CD1c-positive myeloid dendritic cell (primary cell): ENCODE results near the gene NCKAP5.

Experiments used
- DNase-seq: peaks from one replicate; pipeline ENCODE4 v3.0.0-alpha.2; 2016; ENCODE audit errors: extremely low spot score

Gene NCKAP5

DNA sequence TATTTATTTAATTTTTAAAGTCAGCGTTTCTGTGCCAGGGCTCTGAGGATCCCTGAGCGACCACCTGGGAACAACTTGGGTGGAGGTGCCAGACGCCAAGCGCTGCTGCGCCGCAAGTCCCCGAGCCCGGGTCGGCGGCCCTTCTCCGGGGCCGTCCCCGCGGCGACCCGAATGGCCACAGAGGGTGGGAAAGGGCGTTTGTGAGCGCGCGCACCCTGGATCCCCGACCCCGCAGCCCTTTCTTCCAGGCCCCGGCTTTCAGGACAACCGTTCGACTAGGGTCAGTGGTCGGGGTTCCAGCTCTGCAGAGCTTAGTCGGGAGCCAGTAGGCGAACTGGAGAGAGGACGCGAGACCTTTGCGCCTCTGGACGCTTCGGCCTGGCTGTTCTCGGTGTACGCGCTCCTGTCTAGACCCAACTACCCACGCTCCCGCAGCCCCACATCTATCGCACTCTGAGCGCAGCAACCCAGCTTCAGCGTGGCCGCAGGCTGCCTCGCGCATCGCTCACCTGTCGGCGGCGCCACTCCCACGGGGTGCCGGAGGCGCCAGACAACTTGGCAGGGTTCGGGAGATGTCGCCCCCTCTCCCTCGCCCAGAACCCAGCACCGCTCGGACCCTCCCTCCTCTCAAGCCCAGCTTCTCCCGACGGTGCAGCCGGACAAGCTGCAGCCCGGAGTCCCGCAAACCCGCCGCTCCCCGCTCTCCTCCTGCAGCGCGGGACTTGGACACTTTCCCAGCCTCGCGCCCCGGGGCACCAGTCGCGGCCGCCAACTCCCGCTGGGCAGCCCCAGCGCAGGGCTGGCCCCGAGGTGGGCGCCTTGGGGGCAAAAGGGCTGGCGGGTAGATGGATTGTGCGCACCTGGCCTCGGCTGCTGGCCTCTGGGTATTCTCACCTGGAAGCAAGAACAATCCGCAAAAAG, 899.0 kb downstream of the NCKAP5 start:
- DNase-seq = no peak

DNA sequence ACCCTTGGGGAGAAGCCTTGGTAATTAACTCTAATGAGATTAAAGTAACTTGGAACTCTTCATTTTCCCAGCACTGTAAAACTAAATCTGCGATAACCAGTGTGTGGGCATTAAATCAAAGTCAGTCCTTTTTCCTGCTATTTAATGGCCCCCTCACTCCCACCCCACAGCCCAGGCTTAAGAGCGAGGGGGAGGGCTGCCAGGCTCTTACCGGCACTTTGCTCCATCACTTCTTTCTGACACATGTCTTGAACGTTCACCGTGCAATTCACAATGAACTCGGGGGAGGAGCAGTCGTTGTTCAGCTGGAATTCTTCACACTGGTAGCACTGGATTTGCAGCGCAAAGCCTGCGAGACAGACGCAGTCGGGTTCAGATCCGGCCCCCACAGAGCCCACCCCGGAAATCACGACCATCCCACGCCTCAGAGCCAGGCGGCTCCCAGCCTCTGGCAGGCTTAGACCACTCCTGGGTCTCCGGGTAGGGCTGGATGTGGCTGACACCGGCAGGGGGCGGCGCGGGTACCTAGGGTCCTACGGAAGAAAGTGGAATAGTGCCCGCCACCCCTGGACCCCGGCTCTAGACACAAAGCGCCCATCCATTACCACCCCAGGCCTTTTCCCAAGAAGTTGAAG, 900.0 kb downstream of the NCKAP5 start:
- DNase-seq = no peak

DNA sequence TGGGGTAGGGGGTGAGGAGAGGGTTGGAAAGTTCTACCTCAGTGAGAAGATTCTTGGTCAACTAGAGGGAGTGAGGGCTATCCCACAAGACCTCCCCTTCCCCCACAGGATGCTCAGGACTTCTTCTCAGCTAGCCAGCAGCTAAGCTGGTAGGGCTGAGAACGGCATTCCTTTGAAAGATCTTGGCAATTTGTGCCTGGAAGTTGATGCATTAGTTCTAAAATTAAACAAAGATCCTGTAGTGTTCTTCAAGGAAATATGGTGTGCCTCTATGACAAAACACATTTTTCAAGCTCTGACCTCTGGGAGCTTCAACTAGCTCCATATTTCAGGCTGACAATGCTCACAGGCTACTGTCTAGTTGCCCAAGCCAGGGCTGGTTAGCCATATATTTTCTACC, 900.6 kb downstream of the NCKAP5 start:
- DNase-seq = no peak

DNA sequence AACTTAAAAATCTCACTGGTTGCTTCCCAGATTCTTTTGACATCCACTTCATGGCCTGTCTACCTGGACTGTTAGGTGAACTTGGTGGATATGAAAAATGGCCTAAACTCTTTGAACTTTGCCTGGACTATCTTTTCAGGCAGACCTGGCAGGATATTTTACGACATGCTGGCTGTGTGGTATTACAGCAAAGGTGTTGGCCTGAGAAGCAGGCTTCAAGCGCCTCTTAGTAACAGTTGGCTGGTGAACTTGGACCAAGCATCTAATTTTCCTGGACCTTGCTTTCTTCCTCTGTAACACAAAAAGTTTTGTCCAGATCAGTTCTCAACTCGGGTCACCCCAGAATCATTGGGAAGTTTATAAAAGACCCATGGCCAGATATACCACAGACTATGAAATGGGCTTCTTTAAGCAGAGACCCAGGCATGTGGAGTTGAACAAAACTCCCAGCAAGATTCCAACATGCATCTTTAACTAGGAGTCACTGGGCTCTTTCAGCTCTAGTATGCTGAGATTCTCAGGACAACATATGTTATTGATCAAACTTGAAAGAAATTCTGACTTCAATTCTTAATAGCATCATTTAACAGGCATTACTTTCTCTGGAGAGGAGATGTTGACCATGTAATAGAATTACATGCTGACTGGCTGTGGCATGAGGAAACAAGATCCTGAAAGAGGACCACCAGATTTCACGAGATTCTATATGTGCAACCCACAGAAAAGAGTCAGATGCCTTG, 902.7 kb downstream of the NCKAP5 start:
- no peak for DNase-seq

DNA sequence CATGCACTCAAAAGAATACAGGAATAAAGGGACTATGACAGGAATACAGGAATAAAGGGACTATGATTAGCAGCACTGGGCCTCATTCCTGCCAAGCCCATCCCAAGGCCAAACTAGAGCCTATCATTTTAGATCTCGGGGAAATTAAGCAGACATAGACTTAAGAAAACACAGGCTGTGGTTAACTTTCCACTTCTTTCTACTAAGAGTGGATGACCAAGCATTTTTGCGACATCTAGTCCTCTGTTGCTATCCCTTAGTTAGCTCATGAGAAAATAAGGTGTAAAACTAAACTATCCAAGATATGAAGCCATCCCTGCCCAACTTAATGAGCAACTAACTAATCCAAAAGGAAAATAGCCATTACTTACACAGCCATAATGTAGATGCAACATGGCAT, 904.2 kb downstream of the NCKAP5 start:
- DNase-seq = no peak

DNA sequence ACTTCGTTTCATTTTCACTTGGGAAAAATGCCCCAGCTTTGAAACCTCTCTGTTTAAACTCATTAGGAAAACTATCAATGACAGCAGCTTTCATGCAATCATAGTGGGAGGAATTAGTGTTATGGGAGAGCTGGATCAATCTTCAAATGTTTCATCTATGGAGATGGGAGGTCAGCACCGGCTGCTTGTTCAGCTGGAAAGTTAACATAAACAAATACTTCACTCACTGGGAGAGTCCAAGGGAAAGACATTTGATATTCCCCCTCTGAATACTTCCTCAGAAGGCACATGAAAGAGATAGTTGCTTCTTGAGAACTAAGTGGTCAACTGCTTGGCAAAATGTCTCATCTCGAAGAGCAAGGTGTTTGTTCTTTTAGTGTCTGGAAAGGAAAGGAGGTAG, 905.5 kb downstream of the NCKAP5 start:
- no peak for DNase-seq

DNA sequence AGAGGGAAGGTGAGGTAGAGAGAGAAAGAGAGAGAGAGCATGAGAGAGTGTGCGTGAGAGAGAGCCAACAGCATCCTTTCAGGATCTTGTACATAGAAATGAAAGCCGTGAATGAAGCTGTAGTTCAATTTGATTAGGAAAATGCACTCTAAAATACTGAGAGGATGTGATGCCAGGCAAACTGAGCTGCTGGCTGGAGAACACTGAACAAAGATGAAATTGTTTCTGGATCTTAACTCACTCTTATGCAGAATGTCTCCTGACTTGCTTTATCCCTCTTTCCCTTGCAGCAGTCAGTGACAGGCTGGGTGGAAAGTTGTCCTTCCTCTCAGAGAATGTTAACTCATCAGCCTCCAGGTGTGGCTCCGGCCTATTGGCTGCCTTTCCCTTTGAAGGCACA, 908.9 kb downstream of the NCKAP5 start:
- no peak for DNase-seq

DNA sequence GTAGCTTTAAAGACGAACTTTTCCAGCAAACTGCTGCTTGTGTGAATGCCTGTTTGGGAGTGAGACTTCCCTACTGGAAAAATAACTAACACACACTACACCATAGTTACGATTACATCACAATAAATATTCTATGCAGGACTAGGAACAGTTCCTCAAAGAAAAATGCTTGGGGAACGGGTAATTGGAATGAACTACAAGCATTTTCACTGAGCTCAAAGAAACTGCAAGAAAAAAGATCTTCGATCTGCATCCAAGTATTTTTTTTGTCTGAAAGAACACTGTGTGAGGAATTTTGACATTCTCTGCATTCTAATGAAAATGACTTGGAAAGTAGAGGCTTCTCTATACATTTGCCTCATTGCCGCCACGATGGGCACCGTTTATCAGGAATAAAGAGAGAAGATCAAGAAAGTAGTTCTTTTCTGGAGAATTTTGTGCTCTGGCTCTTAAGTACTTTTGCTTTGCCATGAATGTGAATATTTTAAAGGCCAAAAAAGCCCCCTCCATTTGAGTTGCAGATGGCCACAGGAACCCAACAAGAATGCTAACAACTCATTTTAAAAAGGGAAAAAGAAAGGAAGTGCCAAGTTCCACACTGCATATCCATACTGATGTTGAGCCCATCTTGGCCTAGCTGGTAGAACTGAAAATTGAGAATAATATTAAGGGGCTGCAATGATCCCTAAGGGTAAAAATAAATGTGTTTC, 911.8 kb downstream of the NCKAP5 start:
- DNase-seq = no peak

DNA sequence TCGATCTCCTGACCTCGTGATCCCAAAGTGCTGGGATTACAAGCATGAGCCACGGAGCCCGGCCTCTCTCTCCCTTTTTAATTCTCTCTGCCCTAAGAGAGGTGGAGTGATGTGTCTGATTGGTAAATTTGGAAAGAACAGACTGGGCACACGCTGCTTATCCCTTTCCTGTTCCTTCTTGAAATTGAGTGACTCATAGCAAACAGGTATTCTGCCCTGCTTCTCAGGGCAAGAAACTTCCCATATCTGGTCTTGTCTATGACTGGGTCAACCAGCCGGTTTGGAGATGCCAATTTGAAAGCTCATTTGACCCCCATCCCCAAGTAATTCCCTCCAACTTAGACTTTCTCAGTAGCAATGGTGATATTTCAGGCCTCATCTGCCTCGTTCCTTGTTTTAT, 913.3 kb downstream of the NCKAP5 start:
- DNase-seq = no peak

DNA sequence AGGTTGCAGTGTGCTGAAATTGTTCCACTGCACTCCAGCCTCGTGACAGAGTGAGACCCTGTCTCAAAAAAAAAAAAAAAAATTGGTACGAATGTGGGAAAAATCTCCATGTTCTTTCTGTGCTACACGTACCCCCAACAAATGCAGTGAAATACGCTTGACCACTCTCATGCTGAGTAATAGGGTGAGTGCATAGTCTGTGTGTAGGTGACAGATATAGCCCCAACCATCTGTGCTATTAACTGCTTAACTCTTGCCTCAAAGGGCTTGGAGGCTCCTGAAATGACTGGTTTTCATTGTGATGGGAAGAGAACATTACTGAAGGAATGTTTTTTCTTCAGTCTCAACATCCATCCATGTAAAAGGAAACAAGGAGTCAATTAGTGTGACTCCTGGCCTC, 913.9 kb downstream of the NCKAP5 start:
- no peak for DNase-seq

DNA sequence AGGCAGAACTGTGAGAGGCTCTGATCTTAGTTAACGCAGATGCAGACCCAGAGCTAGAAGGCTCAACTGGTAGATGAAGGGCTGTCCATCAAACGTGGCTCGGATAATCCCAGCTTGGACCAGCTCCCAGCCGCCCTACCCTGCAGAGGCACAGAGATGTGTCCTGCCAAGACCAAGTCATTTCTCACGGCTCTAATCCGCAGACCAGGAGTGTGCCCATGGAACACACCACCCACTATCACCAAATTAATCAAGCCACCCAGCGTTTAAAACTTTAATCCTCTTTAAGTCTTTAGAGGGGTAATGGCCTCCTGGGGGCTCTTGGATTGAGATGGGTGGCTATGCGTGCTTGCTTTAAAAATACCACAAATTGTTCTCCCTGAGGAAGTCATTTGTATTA, 915.8 kb downstream of the NCKAP5 start:
- no peak for DNase-seq

DNA sequence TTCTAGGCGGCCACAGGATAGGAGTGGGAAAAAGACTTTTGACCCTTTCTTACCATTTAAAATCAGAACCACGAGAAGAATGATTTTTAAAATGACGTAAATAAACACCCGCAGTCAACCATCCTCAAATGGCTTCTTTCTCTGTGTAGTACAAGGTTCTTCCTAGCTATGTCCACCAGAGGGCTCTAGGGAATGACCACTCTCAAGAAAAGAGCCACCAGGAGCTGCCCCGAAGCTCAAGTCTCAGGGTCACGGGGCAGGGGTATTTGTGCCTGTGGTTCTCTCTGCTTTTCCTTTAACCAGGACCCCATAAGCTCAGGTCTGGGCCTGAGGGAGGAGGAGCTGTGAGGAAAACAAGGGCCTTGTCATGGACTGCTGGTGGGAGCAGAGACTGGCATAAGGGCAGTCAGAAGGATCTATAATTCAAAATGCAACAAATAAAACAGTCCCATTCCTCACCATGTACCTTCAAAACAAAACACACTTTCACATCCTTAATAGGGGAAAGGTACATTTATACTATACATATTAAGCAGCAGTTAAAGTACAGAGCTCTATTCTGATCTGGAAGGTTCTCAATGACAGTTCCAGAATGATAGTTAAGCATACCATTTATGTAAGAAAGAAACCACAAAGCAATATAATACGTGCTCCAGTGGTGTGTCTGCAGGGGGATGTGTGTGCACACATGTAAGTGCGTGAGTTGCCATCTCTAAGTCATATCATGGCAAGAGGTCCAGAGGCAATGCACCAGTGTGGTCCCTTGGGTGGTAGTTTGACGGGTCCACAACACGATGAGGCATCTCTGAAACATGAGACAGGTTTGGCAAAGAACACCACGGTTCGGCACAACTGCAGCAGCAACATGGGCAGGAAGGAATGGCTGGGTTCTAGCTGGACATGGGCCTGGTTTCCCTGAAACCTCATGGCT, 916.9 kb downstream of the NCKAP5 start:
- no peak for DNase-seq

DNA sequence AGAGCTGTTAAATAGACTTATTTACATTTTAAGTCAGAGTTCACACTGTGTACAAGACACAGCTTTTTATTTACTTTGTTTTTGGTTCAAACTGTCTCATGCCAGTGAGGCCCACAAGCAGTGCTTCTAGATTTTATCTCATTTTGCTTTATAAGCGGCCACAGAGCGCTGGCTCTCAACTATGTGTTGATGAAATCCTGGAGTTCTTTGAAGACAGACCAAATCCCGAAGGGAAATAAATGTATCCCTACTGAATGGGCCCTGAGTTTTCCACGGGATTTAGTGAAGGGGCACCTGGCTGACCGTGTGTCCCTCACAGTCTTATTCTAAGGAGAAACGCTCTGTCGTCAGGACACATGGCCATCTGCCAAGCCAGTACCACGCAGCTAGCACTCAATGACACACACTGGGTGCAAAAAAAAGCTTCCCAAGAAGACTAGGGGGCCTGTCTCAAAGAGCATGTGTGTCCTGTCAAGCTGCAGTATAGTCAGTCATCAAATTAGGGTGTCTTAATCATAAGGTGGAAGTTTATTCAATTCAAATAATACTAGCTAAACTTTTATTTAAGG, 921.6 kb downstream of the NCKAP5 start:
- DNase-seq = no peak

DNA sequence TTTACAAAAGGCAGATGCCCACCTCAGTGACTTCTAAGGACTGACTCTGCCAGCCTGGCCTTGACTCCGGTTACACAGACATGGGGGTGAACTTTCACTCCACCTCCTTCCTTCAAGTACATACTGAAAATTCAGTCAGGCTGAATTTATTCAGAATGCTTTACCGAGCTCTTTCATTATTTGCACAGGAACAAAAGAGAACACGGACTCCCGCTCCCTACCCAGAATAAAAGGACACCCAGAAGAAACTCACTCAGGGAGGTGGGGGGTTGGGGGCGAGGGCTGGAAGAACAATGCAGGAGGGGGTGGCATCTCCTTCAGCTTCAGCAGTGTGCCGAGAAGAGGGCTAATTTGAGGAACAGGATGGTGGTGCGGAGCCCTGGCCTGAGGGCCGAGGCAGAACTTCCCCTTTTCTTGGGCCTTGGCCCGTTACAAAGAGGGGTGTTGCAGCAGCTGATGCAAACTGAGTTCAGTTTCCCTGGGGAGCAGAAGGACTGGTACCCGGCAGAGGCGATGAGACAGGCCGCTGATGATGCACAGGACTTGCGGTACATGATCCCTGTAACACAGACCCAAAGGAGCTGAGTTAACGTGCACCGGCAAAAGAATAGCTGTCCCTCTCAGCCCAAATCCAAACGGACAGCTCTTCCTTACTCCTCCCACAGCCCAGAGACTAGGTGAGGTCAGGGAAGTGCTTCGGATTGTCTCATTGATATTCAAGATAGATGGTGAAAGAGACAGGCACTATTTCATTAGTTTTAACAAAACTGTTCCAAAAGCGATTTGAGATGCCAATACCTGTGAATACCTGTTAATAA, 922.3 kb downstream of the NCKAP5 start:
- DNase-seq = peak; percentile 39

DNA sequence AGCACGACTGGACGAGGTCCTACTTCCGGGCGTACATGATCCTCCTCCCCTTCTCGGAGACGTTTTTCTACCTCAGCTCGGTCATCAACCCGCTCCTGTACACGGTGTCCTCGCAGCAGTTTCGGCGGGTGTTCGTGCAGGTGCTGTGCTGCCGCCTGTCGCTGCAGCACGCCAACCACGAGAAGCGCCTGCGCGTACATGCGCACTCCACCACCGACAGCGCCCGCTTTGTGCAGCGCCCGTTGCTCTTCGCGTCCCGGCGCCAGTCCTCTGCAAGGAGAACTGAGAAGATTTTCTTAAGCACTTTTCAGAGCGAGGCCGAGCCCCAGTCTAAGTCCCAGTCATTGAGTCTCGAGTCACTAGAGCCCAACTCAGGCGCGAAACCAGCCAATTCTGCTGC, 923.1 kb downstream of the NCKAP5 start:
- no peak for DNase-seq

DNA sequence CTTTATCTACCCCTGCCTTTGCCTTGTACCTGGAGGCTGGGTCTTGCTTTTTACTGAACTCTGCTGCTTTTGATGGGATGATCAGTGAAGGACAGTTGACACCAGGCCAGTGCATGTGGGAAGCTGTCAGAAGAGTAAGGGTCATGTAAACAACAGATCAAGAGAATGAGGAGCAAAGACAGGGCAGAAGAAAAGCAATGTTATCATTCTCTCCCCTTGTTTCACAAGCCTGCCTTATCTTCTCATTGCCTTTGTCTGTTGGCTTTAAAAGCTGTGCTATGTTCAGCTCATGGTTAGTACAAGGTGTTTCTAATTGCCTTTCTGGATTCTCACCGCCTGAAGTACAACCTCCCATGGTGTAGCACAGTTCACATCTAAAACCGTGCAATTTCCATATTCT, 925.8 kb downstream of the NCKAP5 start:
- no peak for DNase-seq

DNA sequence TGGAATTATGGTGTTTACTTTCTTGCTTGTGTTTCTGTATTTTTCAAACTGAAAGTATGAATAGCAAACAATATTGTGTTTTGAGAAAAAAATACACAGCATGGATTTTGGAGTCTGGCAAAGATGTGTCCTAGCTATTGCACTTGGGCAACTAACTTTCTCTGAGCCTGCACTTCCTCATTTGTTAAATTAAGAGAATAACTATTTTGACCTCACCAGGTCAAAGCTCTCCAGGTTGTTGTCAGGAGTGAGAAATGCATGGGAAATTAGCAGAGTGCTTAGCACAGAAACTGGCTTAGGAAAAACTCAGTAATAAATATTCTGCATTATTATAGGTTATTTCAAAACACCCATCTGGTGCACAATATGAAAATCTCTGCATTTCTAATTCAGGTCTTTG, 926.4 kb downstream of the NCKAP5 start:
- DNase-seq = no peak

DNA sequence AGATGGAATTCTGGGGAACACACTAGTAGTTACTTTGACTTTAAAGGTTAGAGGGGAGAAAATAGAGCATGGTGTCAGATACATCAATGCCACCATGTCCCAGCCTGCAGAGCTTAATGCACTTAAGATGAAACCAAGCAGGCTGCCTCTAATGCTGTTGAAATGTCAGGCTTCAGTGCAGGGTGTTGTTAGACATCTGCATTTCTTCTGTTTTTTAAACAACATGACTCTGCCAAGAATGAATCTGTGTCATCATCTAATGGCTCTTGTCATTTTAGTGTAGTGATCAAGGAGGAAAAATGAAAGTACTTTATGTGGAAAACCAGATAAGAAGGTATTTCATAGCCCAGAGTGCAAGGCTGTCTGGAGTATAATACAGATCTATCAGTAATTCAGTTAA, 928.1 kb downstream of the NCKAP5 start:
- DNase-seq = no peak

DNA sequence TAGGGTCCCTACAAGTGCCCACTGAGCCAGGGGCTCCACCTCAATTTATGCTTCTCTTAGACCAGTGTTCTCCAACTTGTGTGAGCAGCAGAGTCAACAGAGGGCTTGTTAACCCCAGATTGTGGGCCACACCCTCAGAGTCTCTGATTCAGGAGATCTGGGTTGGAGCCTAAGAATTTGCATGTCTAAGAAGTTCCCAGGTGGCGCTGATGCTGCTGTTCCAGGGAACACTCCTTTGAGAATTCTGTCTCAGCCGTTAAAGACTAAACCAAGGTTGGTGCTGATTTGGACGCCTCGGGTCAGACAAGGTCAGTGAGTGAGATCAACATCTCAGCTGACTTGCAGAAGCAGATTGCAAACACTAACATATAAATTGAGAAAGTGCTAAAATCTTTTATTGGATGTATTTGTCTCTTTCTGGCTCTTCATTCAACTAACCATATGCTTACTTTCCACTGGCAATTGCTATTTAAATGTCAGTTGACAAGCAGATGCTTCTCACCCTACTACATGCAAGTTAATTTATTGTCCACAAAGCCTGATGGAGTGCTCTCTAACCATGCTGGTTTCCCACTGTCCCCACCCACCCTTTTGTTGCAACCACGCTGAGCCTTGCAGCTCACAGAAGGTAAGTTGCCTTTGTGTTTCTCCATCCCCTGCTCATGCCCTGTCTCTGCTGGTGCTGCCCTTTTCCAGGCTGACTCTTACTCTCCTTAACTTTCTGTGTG, 929.8 kb downstream of the NCKAP5 start:
- no peak for DNase-seq
